WI38 (cell line): Measurements from ENCODE around the gene EEF1AKMT1.

Source experiments
- H3K4me3 ChIP-seq: 2 replicates; pipeline ENCODE4 v1.5.1; 2011; ENCODE audit warnings: low read depth, mild to moderate bottlenecking, control low read depth, low read length
- CTCF ChIP-seq: IDR thresholded peaks from 2 replicates; pipeline ENCODE4 v1.5.1; 2012; ENCODE audit warnings: low read depth, mild to moderate bottlenecking, control low read depth, low read length

The EEF1AKMT1 gene

GRCh38 chr13:20789665-20790064, 15.9 kb upstream of the EEF1AKMT1 start:
- no peak for TF ChIP-seq CTCF
- H3K4me3 ChIP-seq = no peak overlapping the region

- TF ChIP-seq CTCF = no peak
- H3K4me3 ChIP-seq = no peak overlapping the region
Observed at GRCh38 chr13:20788312-20788711, 14.6 kb upstream of the EEF1AKMT1 start.

- no peak for TF ChIP-seq CTCF
- H3K4me3 ChIP-seq = no peak overlapping the region
Observed at GRCh38 chr13:20787180-20787579, 13.4 kb upstream of the EEF1AKMT1 start.

GRCh38 chr13:20782116-20782708, 8.5 kb upstream of the EEF1AKMT1 start:
- TF ChIP-seq CTCF = no peak
- no peak overlapping the region for H3K4me3 ChIP-seq

DNA sequence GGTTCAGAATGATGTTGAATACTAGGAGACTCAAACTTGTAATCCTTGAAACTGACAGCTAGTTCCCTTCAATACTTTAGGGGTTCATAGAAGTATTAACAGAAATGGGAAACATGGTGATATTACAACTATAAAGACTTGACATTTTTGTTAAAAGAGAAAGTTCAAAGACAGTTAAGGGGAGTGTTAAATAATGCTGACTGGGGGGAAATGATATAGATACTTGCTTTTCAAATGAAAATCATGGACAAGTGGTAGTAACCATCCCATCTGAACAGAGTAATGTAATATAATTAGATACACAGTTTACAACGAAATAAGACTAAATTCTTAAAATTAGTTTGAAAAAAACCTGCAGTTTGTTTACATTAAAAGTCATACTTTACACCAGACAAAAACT, 6.6 kb upstream of the EEF1AKMT1 start:
- no peak overlapping the region for H3K4me3 ChIP-seq
- no peak for TF ChIP-seq CTCF

DNA sequence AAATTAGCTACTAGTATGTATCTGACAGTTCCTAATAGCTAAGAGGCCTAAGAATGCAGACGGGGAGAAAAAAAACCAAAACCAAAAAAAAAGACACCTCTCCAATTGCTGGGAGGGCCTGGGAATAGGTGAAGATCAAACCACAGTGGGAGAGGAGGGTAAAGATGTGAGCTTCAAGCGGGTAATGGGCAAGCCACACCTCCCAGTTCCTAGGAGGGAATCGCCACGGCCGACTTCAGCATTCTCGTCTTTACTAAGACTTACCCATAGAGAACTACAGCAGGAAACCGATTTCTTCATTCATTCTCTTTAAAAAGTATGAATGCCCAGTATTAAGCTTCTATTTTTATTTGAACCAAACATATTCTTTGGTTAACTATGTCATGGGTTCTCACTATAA, 5.6 kb upstream of the EEF1AKMT1 start:
- H3K4me3 ChIP-seq = no peak overlapping the region
- no peak for TF ChIP-seq CTCF

- TF ChIP-seq CTCF = no peak
- H3K4me3 ChIP-seq = no peak overlapping the region
Observed at GRCh38 chr13:20778311-20778710, 4.5 kb upstream of the EEF1AKMT1 start.
